GM18499 (cell line): Measurements from ENCODE around the gene CCDC85A.
"Not testable (repeated sequence)": the region's sequence is repeated elsewhere in the genome, so short reads cannot be mapped to it uniquely, and the experiment has no call there.

Experiments
- ATAC-seq: cut with Tn5 transposase; IDR thresholded peaks from one replicate; pipeline ENCODE4 v1.9.1; 2021; ENCODE audit warnings: moderate number of reproducible peaks; ENCODE audit not compliant: insufficient read depth, unreplicated experiment

Gene CCDC85A

DNA sequence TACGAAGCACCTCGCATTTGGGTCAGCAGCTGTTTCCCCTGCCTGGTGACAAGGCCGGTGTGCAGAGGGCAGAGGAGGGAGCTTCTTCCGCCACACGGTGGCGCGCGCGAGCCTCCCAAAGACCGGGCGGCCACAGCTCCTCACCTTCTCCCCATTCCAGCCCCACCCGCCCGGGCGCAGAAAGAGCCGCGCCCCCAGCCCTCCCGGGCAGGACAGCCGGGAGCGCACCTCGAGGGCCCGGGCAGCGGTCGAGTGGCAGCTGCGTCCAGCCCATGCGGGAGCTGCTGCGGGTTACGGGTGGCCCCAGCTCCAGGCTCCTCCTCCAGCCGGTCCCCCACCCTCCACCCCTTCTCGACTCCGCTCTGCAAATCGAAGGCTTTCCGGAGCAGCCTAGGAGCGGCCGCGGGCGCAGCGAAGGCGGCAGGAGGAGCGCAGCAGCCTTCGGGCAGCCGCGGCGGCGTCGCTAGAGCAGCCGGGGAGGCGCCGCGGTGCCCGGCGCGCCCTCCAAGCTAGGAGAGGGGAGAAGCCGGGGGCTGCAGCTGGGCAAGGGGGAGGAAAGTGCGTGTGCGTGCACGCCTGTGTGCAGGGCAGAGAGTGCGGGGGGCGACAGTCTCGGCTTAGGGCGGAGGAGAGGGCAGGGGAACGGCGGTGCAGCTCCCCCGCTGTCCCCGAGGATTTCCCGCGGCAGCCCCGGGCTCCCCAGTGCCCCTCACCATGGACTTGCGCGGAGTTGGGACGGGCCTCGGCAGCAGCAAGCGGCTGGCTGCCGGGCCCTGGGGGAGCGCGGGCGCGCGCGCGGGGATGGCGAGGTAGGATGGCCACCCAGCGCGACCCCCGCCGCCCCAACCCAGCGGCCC, at the start of gene CCDC85A:
TSS of gene CCDC85A (plus strand) at position 348 of the 857 bp plus-strand sequence. CDS start 635 bp downstream, outside the sequence.
- ATAC-seq, result peak; percentile 80

DNA sequence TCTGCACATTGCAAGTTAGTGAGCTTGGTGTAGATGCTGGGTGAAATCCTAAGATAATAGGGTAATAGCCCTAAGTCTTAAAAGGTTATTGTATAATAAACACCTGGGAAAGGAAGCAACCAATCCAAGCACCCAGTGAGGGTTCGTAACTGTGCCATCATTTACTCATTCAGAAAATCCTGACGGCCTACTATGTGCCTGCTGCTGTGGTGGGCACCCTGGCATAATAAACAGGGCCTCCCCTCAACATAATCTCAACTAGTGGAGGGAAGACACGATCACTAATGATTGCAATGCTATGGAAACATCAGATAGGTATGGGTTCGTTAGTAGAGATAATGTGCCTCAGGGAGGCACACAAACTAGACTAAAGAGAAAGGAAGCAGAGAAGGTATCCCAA, 48.9 kb upstream of the CCDC85A start:
- no peak for ATAC-seq

DNA sequence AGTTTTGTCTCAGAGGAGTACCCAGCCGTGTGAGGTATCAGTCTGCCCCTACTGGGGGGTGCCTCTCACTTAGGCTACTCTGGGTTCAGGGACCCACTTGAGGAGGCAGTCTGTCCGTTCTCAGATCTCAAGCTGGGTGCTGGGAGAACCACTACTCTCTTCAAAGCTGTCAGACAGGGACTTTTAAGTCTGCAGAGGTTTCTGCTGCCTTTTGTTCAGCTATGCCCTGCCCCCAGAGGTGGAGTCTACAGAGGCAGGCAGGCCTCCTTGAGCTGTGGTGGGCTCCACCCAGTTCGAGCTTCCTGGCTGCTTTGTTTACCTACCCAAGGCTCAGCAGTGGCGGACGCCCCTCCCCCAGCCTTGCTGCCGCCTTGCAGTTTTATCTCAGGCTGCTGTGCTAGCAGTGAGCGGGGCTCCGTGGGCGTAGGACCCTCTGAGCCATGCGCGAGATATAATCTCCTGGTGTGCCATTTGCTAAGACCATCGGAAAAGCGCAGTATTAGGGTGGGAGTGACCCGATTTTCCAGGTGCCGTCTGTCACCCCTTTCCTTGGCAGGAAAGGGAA, 41.2 kb upstream of the CCDC85A start:
- ATAC-seq, result not testable (repeated sequence)

DNA sequence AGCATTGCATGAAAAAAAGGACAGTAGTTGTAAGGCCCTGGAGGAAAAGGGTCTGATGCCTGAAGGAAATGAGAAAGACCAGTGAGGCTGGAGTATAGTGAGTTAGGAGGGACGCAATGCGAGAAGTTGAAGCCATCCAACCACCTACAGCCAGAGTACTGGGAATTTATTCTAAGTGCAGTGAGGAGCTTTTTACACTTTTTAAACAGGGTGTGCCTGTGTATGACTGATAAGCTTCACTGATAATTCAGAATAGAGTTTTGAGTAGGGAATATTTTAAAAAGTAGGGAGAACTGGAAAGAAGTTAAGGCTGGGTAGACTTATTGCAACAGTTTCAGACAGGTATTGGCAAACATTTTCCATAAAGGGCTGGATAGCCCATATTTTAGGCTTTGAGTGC, 35.9 kb upstream of the CCDC85A start:
- ATAC-seq, result no peak

DNA sequence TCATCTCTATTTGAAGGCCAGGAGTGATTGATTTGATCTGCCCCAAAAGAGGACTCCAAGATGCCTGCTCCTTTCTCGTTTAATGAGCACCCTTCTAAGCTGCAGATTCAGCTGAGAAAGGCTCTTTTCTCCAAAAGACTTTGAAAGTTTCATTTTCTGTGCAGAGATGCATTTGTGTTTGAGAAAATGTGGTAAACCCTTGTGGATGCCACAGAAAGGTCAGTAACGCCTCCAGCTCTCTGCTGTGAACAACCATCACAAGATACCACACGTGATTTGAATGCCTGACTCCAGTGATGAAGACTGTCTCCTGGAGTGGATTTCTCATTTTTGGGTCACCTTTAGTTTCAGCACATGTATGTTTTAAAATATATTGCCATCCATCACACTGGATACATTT, 35.0 kb upstream of the CCDC85A start:
- ATAC-seq, result no peak

DNA sequence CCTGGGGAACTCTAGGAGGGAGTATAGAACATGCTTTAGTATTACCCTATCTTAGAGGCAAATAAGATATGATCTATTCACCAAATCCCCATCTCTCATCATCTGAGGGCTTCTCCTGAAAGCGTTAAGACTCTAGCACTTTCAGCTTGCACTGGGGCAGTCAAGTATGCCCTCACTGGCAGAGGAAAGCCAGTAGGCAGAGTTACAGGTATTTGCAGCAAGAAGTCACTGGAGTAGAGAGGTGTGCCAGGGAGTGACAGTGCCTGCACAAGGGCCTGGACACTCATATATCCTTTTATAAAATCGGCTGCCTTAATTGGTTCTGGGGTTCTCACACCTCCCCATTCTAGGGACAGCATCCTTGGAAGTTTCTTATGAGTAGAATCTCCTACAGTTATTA, 31.9 kb upstream of the CCDC85A start:
- ATAC-seq, result no peak

DNA sequence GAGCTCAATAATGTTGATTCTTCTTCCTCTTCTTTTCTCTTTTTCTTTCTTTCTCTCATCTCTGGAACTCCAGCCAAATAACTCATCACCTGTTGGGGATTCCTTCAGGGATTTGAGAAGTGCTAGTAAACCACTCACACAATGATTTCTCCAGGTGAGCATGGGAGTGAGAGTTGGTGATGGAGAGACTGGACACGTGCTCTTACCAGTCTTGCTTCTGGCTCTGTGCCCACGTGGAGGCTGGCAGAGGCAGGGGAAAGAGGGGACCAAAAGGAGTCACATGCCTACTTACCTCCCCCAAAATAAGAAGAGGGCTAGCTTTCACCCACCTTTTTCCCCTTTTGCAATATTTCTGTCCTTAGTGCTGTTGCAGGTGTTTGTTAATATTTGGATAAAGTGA, 28.6 kb upstream of the CCDC85A start:
- ATAC-seq, result no peak

DNA sequence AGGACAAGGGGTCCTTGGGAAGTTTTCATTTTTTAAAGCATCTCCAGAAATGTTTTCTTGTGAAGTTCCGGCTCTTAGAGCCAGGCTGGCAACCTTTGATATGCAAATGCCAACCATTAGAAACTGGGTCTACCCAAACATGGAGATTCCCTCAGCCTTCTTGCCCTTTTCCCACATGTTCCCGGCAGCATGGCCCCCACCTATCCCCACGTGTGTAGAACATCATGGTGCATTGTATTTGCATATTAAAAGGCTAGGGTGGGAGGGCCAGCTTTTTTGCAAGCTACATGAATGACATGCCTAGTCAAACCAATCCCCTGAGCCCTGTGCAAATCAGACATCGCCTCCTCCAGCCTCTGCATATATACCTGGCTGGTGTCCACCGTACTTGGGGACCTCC, 23.9 kb upstream of the CCDC85A start:
- ATAC-seq, result not testable (repeated sequence)

DNA sequence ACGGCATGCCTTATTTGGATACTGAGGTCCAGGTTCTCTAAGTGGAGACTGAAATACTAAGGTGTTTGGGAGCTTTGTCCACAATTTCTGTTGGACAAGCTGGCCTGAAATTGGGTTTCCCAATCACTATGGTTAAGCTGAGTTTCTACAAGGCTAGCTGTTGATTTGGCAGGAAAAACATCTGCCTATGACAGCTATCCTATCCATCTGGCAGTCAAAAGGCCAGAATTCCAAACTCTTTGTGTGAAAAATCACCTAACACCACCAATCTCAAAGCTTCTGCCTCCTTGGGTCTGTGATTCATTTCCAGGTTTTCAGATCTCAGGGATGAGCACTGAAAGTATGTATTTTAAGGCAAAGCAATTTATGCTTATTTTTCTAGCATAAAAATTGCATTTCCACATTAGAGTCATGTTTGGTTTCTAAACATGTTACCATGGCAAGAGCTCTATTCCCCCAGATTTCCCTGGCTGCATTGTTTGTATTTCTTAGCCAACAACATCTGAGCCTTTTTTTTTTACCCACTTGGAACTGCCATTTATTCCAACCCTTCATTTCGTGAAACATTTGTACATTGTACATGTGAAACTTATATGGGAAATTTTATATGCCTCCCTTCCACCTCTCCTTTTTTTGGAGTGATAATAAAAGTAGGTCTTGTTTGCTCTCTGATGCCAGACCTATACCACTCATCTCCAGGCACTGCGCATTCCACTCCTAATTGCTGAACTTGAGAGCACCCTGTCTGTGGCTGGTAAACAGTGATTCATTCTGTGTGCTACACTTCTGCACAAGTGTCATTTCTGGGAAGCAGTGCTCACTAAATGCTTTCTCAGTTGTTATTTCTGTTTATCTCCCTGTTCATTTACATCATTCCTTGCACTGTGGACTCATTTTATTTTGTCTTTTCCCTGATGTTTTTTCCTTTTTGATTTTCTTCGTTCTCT, 15.9 kb upstream of the CCDC85A start:
- no peak for ATAC-seq

DNA sequence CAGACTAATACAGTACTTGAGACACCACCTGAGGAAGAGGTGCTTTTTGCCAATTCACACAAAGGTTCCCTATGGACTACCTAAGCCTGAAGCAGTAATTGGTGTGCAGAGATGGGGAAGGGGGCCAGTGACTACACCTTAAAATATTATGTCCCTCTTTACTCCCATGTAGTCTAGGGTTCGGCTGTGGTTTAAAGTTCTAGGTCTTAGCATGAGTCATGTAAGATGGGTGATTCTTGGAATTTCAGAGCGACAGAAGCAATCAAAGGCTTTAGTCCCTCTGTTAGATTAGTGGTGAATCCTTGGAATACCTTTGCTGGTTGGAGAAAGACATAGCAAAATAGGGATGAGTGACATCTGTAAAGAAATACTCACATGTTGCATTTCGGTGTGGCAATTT, 14.3 kb upstream of the CCDC85A start:
- ATAC-seq, result no peak

DNA sequence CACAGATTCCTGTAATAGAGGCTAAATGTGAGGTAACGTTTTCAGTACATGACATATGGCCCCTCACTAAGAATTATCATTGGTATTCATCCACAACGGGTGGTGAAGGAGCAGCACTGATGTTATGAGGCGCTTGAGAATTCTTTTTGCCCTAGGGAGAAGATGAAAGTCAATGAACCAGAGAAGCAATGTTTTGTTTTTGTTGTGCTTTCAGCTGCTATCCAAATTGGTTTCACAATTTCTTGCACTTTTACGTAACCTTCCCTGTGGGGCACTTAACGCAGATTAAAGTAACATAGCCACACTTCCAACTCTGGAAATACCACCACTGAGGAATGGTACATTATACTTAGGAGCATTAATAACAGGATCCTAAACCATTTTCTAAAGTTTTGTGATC, 13.3 kb upstream of the CCDC85A start:
- no peak for ATAC-seq

DNA sequence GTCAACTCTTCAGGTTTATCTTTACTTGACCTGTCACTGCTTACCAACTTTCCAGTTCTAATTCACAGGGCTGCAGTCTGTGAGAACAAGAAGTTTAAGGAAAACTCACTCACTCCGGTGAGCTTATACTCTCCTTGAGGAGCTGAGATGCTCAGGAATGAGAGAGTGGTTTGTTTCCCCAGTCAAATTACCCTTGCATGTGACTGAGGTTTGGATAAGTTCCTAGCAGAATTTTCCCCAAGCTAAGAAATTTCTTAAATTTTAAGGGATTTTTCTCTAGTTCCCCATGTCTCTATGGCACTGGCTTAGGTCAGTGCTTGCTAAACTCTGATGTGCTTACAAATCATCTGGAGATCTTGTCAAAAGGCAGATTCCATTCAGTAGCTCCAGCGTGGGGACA, 12.8 kb upstream of the CCDC85A start:
- ATAC-seq, result no peak

DNA sequence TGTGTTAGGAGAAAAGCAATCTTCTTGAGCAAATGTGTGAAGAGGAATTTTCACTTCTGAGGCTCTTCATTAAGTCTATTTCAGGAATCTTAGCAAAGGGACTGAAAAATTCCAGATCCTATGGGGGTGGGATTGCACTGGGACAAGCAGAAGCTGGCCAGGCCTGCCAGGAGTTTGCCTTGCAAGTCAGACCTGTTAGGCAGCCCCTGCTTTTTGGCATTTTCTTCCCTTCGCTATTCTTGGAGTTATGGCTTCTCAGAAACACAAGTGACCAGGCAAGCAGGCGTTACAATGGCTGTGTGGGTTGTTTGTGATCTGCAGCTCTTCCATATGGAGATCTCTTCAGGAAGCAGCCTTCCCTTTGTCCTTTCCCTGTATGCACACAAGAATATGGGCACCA, 8.0 kb upstream of the CCDC85A start:
- ATAC-seq, result no peak

DNA sequence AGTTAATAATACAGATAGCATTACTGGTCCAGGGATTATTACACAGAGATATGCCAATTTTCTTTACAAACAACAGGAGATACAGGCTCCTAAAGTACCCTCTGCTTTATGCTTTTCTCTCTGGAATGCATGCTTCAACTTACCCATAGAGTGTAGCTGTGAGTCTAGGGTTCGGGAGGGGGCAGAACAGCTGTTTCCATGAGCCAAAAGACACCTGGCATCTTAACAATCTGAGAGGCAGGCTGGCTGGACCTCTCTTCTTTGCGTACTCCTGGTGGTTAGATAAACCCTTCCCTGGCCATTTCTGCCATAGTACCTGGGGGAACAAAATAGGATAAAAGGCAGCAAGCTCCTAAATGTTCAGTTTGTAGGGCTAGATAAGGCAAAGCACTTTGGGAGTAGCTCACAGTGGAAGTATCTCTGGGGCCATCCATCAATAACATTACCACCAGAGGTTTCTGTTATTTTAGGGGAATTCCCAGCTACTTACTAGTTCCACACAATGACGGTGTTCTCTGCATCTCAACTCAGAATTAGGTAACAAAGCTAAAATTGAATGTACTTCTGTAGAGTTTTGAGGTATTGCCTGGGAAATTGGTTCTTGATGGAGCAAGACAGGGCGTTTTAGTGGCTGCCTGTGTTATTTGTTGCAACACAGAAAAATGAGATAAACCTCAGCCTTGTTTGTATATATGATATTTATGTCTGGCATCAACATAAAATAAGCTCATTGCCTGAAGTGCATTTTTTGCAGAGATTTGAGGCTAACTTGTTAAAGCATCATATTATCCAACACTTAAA, 6.2 kb upstream of the CCDC85A start:
- peak; percentile 86 for ATAC-seq

DNA sequence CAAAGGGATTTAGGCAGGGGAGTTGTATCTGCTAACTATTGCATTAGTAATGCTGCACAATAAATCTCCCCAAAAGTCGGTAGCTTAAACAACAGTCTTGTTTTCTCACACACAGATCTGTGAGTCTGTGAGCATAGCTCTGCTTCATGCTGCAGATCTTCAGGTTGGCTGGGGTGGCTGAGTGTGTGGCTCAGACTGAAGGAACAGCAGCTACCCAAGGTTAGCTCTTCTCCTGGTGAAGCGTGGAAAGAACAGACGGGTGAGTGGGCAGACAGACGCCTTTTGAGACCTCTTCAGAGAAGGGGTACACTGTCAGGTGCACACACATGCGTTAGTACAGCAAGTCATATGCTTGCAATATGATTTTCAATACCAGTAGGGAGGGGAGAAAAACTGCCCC, 3.9 kb upstream of the CCDC85A start:
- ATAC-seq, result no peak

DNA sequence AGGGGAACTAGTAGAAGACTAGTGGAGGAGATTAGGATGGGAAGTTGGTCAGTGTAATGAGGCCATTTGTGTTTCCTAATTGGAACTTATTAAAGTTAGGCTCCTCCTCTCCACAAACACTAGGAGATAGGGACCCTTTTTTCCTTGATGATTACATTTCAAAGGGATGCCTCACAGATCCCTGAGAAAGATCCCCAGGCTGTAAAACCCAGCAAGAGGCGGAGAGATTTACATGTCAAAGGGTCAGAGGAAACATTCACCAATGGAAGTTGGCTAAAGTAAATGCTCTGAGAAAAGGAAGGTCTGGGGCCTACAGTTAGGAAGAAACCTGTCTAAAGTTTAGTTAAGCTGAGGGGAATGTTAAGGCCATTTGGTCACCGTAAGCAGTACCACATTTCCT, 1.4 kb upstream of the CCDC85A start:
- ATAC-seq, result no peak

DNA sequence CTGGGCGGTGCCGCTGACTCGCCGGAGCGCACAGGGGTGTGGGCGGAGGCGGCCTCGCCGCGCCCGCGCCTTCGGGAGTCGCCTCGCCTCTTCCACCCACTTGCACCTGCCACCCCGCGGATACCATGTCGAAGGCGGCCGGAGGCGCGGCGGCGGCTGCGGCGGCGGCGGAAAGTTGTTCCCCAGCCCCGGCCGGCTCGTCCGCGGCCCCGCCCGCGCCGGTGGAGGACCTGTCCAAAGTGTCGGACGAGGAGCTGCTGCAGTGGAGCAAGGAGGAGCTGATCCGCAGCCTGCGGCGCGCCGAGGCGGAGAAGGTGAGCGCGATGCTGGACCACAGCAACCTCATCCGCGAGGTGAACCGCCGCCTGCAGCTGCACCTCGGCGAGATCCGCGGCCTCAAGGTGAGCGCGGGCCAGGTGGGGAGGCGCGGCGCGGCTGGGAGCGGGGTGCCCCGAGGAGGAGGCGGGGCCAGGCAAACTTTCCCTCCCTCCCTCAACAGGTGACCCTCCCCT, 766 bp downstream of the CCDC85A start:
- no peak for ATAC-seq

DNA sequence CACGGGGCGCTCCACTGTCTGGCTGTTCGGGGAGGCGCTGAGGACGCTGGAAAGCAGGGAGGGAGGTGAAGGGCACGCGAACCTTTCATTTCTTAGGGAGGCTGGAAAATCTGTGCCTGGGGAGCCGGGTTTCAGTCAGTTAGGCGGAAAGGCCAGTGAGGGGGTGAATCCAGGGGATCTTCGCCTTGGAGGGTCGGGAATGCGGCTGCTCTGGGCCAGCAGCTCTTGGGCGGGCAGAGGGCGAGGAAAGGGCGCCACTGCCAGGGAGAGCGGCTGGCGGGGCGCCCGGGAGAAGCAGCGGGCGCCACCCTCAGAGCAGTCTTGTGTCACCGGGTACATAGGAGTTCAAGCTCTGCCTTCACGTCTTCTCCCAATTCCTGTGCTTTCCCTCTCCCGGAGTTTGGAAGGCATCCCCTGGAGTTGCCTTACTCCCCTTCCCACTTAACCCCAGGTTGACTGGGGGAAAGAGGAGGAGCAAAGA, 1.4 kb downstream of the CCDC85A start:
- ATAC-seq, result no peak

DNA sequence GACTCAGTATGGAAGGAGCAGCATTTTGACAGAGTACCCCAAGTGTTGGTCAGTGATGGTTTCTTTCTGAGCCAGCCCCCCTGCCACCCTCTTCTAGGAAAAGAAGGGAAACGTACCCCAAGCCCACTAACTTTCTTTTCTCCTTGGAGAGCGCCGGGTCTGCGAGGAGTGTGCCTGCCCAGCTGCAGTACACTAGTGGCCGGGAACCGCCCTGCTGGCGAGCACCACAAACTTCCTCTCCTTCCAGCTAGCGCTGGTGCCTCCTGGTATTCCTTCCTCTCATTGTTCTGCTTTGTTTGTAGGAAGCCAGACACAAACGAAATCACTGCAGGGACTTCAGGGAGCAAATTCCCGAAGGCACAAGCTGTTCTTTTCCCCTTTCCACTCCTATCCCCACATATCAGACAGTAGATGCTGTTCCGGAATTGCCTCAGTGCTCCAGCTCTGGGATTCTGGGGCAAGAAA, 1.8 kb downstream of the CCDC85A start:
- no peak for ATAC-seq

DNA sequence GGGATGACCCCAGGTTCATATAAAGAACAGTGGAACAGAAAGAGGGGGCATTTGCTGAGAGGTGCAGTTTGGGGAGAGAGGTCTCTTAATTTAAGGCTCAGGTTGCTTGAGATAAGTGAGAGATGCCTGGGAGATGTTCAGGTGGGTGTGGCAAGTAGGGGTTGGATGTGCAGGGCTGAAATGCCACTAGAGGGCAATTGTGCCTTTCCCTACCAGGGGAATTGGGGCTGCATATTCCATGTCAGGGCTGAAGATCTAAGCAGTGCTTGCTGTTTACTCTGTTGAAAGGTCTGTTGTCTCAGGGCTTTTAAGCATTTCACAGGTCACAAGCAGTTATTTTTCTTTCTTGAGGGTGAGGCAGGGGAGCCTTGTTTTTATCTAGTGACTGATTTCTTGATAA, 7.8 kb downstream of the CCDC85A start:
- no peak for ATAC-seq
